K562 (cell line): ENCODE measurements around the gene DGCR6L. TPM values are rescaled to one million over a fixed set of nuclear protein-coding genes. Genes with fewer than 3 reads are reported as not detected.

Experiments used
- CAMTA2 ChIP-seq: fragments of 250-450 bp; sonication (Bioruptor Pico); conservative IDR thresholded peaks from 2 replicates; pipeline ENCODE4 v1.5.1; 2022
- CEBPG ChIP-seq, 3 experiments: fragments of 200-800 bp in 1 of 3; sonication (Bioruptor generic) in 1 of 3; sonication (generic) in 1 of 3; formaldehyde crosslinking in 1 of 3; IDR thresholded peaks in 2 of 3; conservative IDR thresholded peaks in 1 of 3; 2 replicates each; pipeline versions ENCODE4 v1.6.1 to v1.8.0; 2016 to 2022; ENCODE audit warnings: missing compliant biosample characterization in 2 of 3, missing genetic modification characterization in 2 of 3, mild to moderate bottlenecking in 1 of 3, missing genetic modification reagents in 1 of 3
- NR2C2 ChIP-seq, 2 experiments: fragments of 200-800 bp in 1 of 2; sonication (Bioruptor generic) in 1 of 2; sonication (generic) in 1 of 2; formaldehyde crosslinking in 1 of 2; IDR thresholded peaks; 2 replicates each; pipeline versions ENCODE4 v1.6.1 to v1.8.0; 2016 to 2022; ENCODE audit warnings: mild to moderate bottlenecking in 1 of 2, missing compliant biosample characterization in 1 of 2, missing genetic modification characterization in 1 of 2, missing genetic modification reagents in 1 of 2
- RBFOX2 ChIP-seq: fragments of 200-400 bp; formaldehyde crosslinking; IDR thresholded peaks from 2 replicates; pipeline ENCODE4 v1.6.1; 2017; ENCODE audit warnings: low read depth, mild to moderate bottlenecking, low read length, moderate library complexity
- TFAP4 ChIP-seq: sonication (generic); formaldehyde crosslinking; IDR thresholded peaks from 2 replicates; pipeline ENCODE4 v1.8.0; 2022; ENCODE audit warnings: missing genetic modification reagents, mild to moderate bottlenecking, moderate library complexity, borderline replicate concordance
- WHSC1 ChIP-seq: IDR thresholded peaks from one replicate; pipeline ENCODE4 v1.6.1; 2012; ENCODE audit warnings: low read length, control low read depth, inconsistent platforms
- ZKSCAN3 ChIP-seq: fragments of 250-450 bp; sonication (Bioruptor Pico); IDR thresholded peaks from 2 replicates; pipeline ENCODE4 v1.4.0; 2020
- ZNF134 ChIP-seq: fragments of 250-450 bp; sonication (Bioruptor Pico); conservative IDR thresholded peaks from 2 replicates; pipeline ENCODE4 v1.4.0; 2020
- ZNF197 ChIP-seq: fragments of 200-800 bp; sonication (Bioruptor generic); IDR thresholded peaks from 2 replicates; pipeline ENCODE4 v1.6.1; 2016; ENCODE audit warnings: low read depth, missing genetic modification characterization, missing compliant biosample characterization
- polyA plus RNA-seq, 8 experiments: library from polyadenylated mRNA; depleted of rRNA in 4 of 8; stranded (reverse) in 5 of 8; unstranded in 3 of 8; fragments of >200 nt; fragmentation: Nextera tagmentation in 2 of 8; fragmentation: Illumina TruSeq in 1 of 8; extraction: Ambion mirVana in 2 of 8; extraction: Trizol in 1 of 8; gene quantifications; 2 replicates each; pipeline versions ENCODE4 v1.2.1 to v1.2.3, GENCODE V29; 2011 to 2014; ENCODE audit warnings: inconsistent platforms in 1 of 8, missing spikeins in 1 of 8
- total RNA-seq, 7 experiments: library from RNA; depleted of rRNA in 6 of 7; stranded (reverse); fragments of >200 nt in 6 of 7; fragmentation: Illumina TruSeq in 2 of 7; extraction: Trizol in 2 of 7; gene quantifications; 2 replicates each; pipeline versions ENCODE4 v1.2.1 to v1.2.3, GENCODE V29; 2011 to 2021; ENCODE audit warnings: low replicate concordance in 1 of 7

Gene DGCR6L
- total and polyA plus RNA-seq, 9 of the 15 experiments (the other 6 are each of a cell fraction or from before 2014, with no cell fraction given): 3.6 to 151 (median 51.0) TPM

GRCh38 chr22:20315337-20316216, 4.3 kb downstream of the DGCR6L start (continued):
- peak; percentile 34; the same call in 1 of the 2 replicates for TF ChIP-seq RBFOX2
- peak; percentile 82; the same call in 1 of the 2 replicates for TF ChIP-seq CAMTA2 (CRISPR knock-in tag)
- TF ChIP-seq ZNF134: no peak
- TF ChIP-seq ZKSCAN3 (CRISPR knock-in tag): no peak
- TF ChIP-seq CEBPG (CRISPR knock-in tag; IDR thresholded peaks at IDR 0.05): peak; percentile 15; the same call in 1 of the 2 replicates
- no peak for TF ChIP-seq CEBPG (tag; conservative IDR thresholded peaks at IDR 0.05 in 1 of 2, IDR thresholded peaks at IDR 0.05 in 1 of 2)
- 0 out of 2 replicates have a peak, but pooled peaks have one; percentile 9 for TF ChIP-seq TFAP4 (CRISPR knock-in tag)
- peak; percentile 23; the same call in 1 of the 2 replicates for TF ChIP-seq NR2C2 (CRISPR knock-in tag; IDR thresholded peaks at IDR 0.05)
- TF ChIP-seq NR2C2 (tag; IDR thresholded peaks at IDR 0.05): no peak
- peak; percentile 26 for TF ChIP-seq WHSC1
- no peak for TF ChIP-seq ZNF197
